ENCODE results near the gene PTPRU. TPM values are rescaled to one million over a fixed set of nuclear protein-coding genes. Genes with fewer than 3 reads are reported as not detected.

Gene PTPRU
- total RNA-seq, 4 donors from 2014 or later, result 5.6 to 9.7 (median 7.4) TPM

- Histone ChIP-seq H3K9me3 (no peaks in the 10 kb centered on the region), H3K4me3 (no peak overlapping the region), H3K27ac (no peak overlapping the region), H3K4me1 (no peaks in the 10 kb centered on the region), H3K27me3 (peaks cover 24% of the 10 kb centered on the region), H3K36me3 (no peaks in the 10 kb centered on the region)
- in situ Hi-C loops (cut with MboI; ENCODE audit: low pct_ligation_motif_present in 1 of 4, low pct_unique_long_range_greater_than_20kb in 1 of 4, low sequenced_read_pairs in 3 of 4), result no loop called here
- no peak for DNase-seq
- intact Hi-C loops (cut with DNase I; ENCODE audit: low total_unique reads), result no loop called here
- TF ChIP-seq EP300 (IDR thresholded peaks at IDR 0.05; ENCODE audit: low read depth), result no peak
- no peak for TF ChIP-seq POLR2A (IDR thresholded peaks at IDR 0.05)
- TF ChIP-seq POLR2AphosphoS5 (IDR thresholded peaks at IDR 0.05), result no peak
- TF ChIP-seq CTCF (IDR thresholded peaks at IDR 0.05), result no peak
- 84% methylated on average over 2 of the region's 2 CpGs; no CpG with 5 or more reads in 1 of the 2 donors for WGBS, 2 donors (ENCODE audit: low coverage in 1 of 2)
Measured at GRCh38 chr1:29346576-29346975, 110.3 kb downstream of the PTPRU start.

GRCh38 chr1:29349871-29350491, 113.7 kb downstream of the PTPRU start:
- Histone ChIP-seq H3K27me3 (peaks cover 15% of the 10 kb centered on the region), H3K4me1 (no peaks in the 10 kb centered on the region), H3K36me3 (no peaks in the 10 kb centered on the region), H3K27ac (no peak overlapping the region), H3K4me3 (no peak overlapping the region), H3K9me3 (no peaks in the 10 kb centered on the region)
- intact Hi-C loops (cut with DNase I; ENCODE audit: low total_unique reads), result no loop called here
- no peak for DNase-seq
- 81 to 82% methylated on average over 19 to 23 of the region's 23 CpGs for WGBS, 2 donors (ENCODE audit: low coverage in 1 of 2)
- TF ChIP-seq POLR2A (IDR thresholded peaks at IDR 0.05) (no peak), CTCF (IDR thresholded peaks at IDR 0.05) (no peak)
- in situ Hi-C loops (cut with MboI; ENCODE audit: low pct_ligation_motif_present in 1 of 4, low pct_unique_long_range_greater_than_20kb in 1 of 4, low sequenced_read_pairs in 3 of 4), result no loop called here

- WGBS, 2 donors (ENCODE audit: low coverage in 1 of 2), result 60 to 82% methylated on average over 1 to 4 of the region's 4 CpGs
- H3K27me3 ChIP-seq, result peaks cover 7% of the 10 kb centered on the region
- TF ChIP-seq POLR2AphosphoS5 (IDR thresholded peaks at IDR 0.05), result no peak
- TF ChIP-seq POLR2A (IDR thresholded peaks at IDR 0.05), result no peak
- no peak for TF ChIP-seq CTCF (IDR thresholded peaks at IDR 0.05)
- no peak for TF ChIP-seq EP300 (IDR thresholded peaks at IDR 0.05; ENCODE audit: low read depth)
- H3K36me3 ChIP-seq, result no peaks in the 10 kb centered on the region
- no peak overlapping the region for H3K27ac ChIP-seq
- in situ Hi-C loops (cut with MboI; ENCODE audit: low pct_ligation_motif_present in 1 of 4, low pct_unique_long_range_greater_than_20kb in 1 of 4, low sequenced_read_pairs in 3 of 4) (no loop called here), intact Hi-C loops (cut with DNase I; ENCODE audit: low total_unique reads) (no loop called here)
- H3K9me3 ChIP-seq, result no peaks in the 10 kb centered on the region
- H3K4me1 ChIP-seq, result no peaks in the 10 kb centered on the region
- no peak for DNase-seq
- H3K4me3 ChIP-seq, result no peak overlapping the region
Measured at GRCh38 chr1:29352719-29353420, 116.5 kb downstream of the PTPRU start.

GRCh38 chr1:29354511-29355098, 118.3 kb downstream of the PTPRU start:
- H3K36me3 ChIP-seq, result no peaks in the 10 kb centered on the region
- H3K4me3 ChIP-seq, result no peak overlapping the region
- WGBS, 2 donors (ENCODE audit: low coverage in 1 of 2), result 52 to 72% methylated on average over 2 to 8 of the region's 8 CpGs
- TF ChIP-seq POLR2A (IDR thresholded peaks at IDR 0.05), result no peak
- no peak for TF ChIP-seq POLR2AphosphoS5 (IDR thresholded peaks at IDR 0.05)
- no peak for TF ChIP-seq EP300 (IDR thresholded peaks at IDR 0.05; ENCODE audit: low read depth)
- no peak for TF ChIP-seq CTCF (IDR thresholded peaks at IDR 0.05)
- no peak for DNase-seq
- in situ Hi-C loops (cut with MboI; ENCODE audit: low pct_ligation_motif_present in 1 of 4, low pct_unique_long_range_greater_than_20kb in 1 of 4, low sequenced_read_pairs in 3 of 4) (no loop called here), intact Hi-C loops (cut with DNase I; ENCODE audit: low total_unique reads) (no loop called here)
- no peaks in the 10 kb centered on the region for H3K4me1 ChIP-seq
- H3K27ac ChIP-seq, result no peak overlapping the region
- peaks cover 10% of the 10 kb centered on the region for H3K27me3 ChIP-seq
- H3K9me3 ChIP-seq, result no peaks in the 10 kb centered on the region

Data from transverse colon (tissue), 4 donors.